NCI-H1436 (cell line): ENCODE results near the gene ATF7IP2.
A peak's percentile ranks its signal among the peaks of the same experiment; 100 is the strongest.
"Not testable (repeated sequence)": the region's sequence is repeated elsewhere in the genome, so short reads cannot be mapped to it uniquely, and the experiment has no call there.

Experiments
- DNase-seq: peaks from one replicate; lab custom pipeline; 2025; lab: John Stamatoyannopoulos, UW

The ATF7IP2 gene

DNA sequence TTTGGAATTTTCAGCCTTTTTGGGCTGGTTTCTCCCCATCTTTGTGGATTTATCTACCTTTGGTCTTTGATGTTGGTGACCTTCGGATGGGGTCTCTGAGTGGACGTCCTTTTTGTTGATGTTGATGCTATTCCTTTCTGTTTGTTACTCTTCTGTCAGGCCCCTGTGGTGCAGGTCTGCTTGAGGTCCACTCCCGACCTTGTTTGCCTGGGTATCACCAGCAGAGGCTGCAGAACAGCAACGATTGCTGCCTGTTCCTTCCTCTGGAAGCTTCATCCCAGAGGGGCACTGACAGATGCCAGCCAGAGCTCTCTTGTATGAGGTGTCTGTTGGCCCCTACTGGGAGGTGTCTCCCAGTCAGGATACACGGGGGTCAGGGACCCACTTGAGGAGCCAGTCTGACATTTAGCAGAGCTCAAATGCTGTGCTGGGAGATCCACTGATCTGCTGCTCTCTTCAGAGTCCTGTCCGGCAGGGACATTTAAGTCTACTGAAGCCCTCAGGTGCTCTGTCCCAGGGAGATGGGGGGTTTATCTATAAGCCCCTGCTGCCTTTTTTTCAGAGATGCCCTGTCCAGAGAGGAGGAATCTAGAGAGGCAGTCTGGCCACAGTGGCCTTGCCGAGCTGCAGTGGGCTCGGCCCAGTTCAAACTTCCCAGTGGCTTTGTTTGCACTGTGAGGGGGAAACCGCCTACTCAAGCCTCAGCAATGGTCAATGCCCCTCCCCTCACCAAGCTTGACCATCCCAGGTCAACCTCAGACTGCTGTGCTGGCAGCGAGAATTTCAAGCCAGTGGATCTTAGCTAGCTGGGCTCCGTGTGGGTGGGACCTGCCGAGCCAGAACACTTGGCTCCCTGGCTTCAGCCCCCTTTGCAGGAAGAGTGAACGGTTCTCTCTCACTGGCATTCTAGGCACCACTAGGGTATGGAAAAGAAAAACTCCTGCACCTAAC is 66.6 kb downstream of the ATF7IP2 start:
- not testable (repeated sequence) for DNase-seq

DNA sequence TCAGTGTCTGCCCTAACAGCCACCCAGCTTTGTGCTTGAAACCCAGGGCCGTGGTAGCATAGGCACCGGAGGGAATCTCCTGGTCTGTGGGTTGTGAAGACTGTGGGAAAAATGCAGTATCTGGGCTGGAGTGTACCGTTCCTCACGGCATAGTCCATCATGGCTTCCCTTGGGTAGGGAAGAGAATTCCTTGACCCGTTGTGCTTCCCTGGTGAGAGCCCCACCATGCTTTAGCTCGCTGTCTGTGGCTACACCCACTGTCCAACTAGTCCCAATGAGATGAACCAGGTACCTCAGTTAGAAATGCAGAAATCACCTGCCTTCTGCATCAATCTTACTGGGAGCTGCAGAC is 67.3 kb downstream of the ATF7IP2 start:
- DNase-seq: no peak

DNA sequence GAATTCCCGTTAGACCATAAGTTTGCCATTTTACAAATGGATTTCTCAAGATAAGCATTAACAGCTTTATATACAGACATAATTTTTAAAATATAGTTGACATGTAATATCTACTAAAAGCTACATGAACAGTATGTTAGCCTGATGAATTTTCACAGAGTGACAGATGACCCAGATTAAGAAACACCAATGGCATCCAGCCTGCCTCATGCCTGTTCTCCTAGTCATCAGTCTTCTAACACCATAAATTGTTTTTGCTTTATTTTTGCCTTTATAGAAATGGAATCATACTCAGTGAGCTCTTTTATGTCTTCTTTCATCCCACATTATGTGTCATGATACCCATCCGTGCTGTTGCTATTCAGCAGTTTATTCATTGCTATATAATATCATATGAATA is 80.0 kb downstream of the ATF7IP2 start:
- no peak for DNase-seq

DNA sequence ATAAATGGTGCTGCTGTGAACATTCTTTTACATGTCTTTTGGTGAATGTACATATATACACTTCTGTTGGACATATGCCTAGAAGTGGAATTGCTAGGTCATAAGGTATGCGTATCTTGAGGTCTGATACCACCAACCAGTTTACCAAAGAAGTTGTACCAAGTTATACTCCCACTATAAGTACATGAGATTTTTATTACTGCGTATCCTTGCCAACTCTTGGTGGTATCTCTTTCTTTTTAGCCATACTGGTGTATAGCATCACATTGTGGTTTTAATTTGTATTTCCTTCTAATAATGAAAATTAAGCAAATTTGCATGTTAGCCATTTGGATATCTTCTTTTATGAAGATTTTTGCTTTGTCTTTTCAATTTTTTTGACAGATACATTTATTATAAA is 80.5 kb downstream of the ATF7IP2 start:
- DNase-seq: no peak

DNA sequence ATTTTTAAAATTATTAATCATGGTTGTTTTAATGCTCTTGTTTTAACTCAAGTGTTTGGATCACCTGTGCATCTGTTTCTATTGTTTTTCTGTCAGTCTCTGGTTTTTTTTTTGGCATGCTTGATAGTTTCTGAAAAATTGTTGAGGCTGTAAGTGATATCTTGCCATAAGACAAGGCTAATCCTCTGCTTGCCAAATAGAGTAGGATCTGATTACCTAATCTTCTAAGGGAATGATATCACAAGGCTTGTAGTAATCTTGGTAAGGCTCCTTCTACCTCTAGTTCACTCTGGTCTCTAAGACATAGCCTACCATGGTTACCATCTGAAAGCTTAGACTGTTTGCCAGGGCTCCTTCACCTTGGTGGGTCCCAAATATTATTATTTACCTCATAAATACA is 81.0 kb downstream of the ATF7IP2 start:
- DNase-seq: no peak

DNA sequence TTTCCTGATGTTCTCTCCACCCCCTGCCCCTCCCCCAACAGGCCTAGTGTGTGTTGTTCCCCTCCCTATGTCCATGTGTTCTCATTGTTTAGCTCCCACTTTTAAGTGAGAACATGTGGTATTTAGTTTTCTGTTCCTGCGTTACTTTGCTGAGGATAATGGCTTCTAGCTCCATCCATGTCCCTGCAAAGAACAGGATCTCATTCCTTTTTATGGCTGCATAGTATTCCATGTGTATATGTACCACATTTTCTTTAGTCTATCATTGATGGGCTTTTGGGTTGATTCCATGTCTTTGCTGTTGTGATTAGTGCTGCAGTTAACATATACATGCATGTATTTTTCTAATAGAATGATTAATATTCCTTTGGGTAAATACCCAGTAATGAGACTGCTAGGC is 90.8 kb downstream of the ATF7IP2 start:
- not testable (repeated sequence) for DNase-seq

DNA sequence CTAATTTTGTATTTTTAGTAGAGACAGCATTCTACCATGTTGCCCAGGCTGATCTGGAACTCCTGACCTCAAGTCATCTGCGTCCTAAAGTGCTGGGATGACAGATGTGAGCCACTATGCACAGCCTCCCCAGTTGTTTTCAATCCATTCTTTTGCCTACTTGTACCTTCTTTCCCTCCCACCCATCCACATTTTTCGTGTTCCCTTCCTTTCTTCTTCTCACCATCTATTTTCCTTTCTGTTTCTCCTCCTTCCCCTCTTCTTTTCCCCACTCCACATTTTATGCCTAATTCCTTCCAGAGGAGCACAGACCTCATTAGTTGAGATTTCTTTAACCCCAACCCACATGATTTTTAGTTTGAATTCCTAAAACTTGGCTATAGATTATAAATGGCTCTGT is 94.3 kb downstream of the ATF7IP2 start:
- no peak for DNase-seq

DNA sequence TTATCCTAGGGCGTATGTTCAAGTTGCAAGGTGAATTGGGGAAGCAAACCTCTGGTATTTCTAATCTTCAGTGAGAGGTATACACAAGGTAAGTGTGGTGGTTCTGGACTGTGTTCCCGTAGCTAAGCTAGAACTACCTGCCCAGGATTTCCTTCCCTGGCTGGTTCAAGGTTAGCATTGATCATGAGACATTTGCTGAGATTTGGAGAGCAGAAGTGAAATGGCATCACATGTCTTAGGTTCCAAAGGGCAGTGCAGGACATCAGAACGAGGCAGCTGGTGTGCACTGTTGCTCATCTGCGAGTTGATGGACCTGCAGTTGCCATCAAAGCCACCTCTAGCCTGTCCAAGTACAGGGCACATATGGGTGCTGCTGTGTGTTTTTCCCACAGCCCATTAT is 99.3 kb downstream of the ATF7IP2 start:
- DNase-seq: no peak

DNA sequence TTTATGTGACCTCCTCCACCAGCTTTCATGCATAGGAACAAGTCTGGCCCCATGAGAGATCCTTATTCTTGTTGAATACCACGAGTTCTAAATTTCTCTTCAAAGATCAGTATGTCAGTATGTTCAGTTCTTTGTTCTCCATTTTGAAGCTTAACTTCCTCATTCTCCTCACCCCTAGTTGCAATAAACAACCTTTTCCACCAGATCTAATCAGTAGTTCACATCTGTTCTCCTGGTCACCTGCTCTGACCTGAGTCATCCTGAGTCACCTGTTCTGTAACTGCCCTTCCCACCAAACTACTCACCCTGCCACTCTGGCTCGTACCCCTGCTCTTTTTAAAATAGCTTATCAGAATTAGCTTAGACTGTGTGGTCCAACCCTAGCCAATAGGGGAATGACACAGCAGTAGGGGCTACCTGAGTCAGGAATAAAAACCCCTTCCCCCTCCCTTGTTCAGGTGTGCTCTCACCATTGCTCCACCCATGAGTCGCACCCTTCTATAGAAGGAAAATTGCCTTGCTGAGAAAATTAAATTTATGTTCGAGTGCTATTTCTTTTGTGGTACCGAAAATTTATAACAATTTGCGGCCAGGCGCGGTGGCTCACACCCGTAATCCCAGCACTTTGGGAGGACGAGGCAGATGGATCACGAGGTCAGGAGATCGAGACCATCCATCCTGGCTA is 100.0 kb downstream of the ATF7IP2 start:
- no peak for DNase-seq

DNA sequence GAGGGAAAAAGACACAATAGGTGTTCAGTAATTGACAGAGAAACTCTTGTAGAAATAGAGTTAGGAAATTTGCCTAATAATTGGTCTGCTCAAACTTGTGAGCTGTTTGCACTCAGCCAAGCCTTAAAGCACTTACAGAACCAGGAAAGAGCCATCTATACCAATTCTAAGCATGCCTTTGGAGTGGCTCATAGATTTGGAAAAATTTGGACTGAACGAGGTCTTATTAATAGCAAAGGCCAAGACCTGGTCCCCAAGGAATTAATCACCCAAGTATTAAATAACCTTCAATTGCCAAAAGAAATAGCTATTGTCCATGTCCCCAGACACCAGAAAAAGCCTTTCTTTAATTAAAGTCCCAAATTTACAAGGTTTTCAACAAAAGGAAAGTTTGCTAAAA is 104.3 kb downstream of the ATF7IP2 start:
- no peak for DNase-seq

DNA sequence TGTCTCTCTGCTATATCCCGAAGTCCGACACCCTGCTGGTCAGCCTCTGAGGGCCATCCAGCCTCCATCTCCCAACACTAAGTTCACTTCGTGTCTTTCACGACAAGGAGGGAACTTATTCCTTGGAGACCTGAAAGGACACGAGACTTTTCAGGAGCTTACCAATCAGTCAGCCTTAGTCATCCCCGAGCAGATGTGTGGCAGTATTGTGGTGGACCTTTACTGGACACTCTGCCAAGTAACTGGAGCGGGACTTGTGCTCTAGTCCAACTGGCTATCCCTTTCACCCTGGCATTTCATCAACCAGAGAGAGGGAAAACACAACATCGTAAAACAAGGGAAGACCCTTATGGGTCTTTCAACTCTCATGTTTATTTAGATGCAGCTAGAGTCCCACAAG is 107.4 kb downstream of the ATF7IP2 start:
- DNase-seq: no peak

DNA sequence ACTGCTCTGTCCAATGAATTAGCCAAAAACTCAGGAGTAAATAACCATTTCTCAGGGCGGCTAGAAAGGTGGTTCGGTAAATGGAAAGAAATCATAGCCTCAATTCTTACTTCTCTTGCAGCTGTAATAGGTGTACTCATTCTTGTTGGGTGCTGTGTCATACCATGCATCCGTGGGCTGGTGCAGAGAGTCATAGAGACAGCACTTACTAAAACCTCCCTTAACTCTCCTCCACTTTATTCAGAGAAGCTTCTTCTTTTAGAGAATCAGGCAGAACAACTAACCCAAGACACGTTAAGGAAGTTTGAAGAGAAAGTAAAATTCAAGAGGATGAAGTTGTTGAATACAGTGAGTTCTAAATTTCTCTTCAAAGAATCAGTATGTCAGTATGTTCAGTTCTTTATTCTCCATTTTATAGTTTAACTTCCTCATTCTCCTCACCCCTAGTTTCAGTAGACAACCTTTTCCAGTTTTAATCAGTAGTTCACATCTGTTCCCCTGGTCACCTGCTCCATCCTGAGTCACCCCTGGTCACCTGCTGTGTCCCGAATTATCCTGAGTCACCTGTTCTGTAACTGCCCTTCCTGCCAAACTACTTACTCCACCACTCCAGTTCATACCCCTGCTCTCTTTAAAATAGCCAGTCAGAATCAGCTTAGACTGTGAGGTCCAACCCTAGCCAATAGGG is 108.6 kb downstream of the ATF7IP2 start:
- DNase-seq: no peak

DNA sequence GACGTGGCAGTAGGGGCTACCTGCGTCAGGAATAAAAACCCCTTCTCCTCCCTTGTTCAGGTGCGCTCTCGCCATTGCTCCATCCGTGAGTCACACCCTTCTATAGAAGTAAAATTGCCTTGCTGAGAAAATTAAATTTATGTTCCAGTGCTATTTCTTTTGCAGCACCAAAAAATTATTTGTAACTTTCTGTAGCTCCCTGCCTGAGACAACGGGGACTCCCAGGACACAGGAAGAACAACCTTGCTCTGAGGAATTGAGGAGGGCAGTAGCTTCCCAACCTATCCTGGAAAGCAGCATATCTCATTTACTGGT is 109.1 kb downstream of the ATF7IP2 start:
- DNase-seq: no peak

DNA sequence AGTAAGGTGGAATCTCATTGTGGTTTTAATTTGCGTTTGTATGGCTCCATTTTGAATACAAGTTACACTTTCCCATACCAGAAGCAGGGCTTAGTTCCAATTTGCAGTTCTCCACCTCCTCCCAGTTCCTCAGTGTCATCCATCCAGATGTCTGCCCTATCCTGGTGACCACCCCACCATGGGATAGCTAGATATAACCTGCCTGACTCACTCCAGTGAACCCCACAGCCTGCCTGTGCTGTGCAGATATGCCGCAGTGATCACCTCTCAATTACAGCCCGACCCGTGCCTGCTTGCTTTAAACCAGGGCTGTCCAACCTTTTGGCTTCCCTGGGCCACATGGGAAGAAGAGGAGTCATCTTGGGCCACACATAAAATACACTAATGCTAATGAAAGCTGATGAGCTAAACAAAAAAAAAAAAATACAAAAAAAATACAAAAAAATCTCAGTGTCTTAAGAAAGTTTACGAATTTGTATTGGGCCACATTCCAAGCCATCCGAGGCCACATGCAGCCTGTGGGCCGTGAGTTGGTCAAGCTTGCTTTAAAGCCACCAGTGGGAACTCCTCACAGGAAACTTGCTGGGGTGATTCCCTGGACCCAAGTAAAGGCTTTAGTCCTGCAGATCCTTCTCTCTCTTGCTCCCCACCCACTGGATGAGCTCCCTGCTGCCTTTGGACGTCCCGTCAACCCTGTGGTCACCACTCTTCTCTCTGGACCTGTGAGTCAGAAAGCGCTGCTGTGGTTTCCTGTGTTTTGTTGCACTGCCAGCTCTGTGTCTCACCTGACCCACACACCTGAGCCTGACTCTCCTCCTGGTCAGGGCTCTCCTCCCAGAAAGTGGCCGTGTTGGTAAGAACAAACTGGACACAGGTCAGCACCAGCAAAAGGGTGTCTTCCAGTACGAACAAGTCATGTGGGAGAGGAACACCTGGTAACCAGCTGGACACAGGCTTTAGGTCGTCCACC is 111.6 kb downstream of the ATF7IP2 start:
- no peak for DNase-seq

DNA sequence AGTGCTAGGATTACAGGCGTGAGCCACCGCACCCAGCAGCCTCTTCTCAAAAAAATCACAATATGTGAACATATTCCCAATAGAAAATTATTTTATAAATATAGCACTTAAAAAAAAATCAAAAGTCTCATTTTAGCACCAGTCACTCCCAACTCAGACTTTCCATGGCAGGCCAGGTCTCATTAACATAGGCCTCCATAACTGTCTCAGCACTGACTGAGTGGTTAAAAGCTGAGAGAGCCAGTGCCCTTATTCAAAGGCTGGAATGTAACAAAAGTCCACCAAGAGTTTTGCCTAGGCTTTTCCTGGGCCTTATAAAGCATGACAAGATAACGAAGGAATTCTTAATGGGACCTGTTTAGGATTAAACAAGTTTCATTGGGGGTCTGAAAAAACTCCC is 114.7 kb downstream of the ATF7IP2 start:
- no peak for DNase-seq

DNA sequence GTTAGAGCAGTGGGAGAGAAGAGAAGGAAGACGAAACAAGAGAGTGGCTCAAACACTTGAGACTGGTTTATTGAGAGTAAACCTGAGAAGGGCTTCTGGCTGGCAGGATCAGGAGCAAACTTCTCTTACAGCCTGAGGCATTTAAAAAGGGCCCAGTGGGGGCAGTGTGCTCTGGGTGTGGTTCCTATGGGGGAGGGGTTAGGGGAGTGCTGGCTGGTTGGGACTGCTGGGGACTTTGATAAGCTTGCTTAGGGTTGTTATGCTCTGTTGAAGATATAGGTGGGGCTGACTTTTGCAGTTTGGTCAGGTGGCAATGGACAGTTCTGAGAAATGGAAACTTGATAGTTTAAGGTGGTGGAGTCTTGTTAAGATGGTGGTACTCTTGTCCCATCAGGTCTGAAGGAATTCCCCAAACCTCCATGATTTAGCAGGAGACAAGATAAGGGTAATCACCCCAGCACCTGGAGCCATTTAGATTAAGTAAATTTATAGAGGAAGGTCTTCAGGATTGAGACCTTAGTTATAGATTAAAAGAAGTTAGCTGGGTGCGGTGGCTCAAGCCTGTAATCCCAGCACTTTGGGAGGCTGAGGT is 115.3 kb downstream of the ATF7IP2 start:
- DNase-seq: no peak

DNA sequence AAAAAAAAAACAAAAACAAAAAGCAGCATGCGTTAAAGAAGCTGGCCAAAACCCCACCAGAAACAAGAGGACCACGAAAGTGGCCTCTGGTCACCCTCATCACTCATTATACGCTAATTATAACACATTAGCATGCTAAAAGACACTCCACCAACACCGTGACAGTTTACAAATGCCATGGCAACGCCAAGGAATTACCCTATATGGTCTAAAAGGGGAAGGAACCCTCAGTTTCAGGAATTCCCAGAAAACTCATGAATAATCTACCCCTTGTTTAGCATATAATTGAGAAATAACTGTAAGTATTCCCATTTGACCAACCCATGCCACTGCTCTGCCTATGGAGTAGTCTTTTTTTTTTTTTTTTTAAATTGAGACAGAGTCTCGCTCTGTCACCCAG is 116.9 kb downstream of the ATF7IP2 start:
- no peak for DNase-seq

DNA sequence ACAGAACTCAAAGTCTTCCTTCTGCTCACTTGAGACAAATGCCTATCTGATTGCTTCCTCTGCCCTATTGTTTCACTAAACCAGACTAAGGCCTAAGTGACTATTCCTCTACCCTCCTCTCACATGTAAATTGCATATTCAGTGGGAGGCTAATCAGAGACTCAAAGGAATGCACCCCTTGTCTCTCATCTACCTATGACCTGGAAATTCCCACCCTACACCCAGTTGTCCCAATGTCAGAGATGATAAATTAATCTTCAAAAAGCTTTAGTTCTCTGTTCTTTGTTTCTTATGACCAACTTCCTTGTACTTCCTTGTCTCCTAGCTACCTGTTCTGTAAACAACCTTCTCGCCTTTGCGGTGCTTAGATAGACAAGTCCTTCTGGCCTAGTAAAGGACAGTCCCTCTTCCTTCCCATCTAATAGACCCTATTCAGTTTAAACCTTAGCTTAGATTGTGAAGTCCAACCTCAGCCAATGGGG is 118.6 kb downstream of the ATF7IP2 start:
- no peak for DNase-seq

DNA sequence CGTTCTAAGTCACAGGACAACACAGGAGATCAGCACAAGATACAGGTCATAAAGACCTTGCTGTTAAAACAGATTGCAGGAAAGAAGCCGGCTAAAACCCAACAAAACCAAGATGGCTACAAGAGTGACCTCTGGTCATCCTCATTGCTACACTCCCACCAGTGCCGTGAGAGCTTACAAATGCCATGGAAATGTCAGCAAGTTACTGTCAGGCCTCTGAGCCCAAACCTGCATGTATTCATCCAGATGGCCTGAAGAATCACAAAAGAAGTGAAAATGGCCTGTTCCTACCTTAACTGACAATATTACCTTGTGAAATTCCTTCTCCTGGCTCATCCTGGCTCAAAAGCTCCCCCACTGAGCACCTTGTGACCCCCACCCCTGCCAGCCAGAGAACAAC is 119.4 kb downstream of the ATF7IP2 start:
- DNase-seq: not testable (repeated sequence)

DNA sequence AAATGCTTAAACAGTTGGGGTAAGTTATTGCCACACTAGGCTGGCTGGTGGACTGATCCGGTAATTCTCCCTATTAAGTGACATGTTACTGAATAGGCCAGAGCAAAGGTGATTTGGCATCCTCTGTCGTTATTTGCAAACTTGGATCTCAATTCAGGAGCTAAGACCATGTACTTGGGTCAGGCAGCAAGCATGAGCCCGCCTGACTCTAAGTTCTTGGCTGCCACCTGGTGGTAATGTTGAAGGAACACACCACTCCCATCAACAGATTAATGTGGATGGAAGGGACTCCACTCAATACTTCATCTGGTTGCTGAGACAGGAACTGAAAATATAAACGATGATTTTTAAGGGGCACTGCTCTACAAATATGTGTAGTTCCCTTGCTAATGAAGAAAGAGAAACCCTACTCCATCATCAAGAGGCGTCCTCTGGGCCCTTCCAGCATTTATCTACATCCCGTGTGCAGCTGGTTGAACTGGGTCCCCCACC is 123.7 kb downstream of the ATF7IP2 start:
- DNase-seq: peak; percentile 69

DNA sequence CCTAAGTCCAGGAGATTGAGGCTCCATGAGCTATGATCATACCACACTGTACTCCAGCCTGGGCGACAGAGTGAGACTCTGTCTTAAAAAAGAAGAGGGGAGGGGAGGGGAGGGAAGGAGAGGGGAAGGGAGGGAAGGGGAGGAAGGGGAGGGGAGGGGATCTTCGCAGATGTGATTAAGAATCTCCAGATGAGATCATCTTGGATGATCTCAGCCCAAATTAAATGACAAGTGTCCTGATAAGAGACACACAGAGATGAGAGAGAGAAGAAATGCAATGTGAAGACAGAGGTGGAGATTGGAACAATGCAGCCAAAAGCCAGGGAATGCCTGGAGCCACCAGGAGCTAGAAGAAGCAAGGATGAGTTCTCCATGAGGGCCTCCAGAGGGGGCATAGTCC is 124.4 kb downstream of the ATF7IP2 start:
- DNase-seq: no peak
